Measurements from ENCODE around the gene PPIE. TPM values are rescaled to one million over a fixed set of nuclear protein-coding genes. Genes with fewer than 3 reads are reported as not detected.
"Not testable (repeated sequence)": the region's sequence is repeated elsewhere in the genome, so short reads cannot be mapped to it uniquely, and the experiment has no call there.

The PPIE gene
- total and polyA plus RNA-seq, 2 experiments from 2014 or later, result 27.8 to 51.9 TPM

GRCh38 chr1:39782103-39782502 is 43.4 kb downstream of the PPIE start:
- peaks cover 35% of the 10 kb centered on the region for H3K27me3 ChIP-seq (ENCODE audit: insufficient read depth)
- H3K27ac ChIP-seq (ENCODE audit: low read depth), result no peak overlapping the region
- Mint-ChIP-seq H3K27ac (no peak overlapping the region), H3K36me3 (ENCODE audit: low read depth) (no peaks in the 10 kb centered on the region), H3K9me3 (no peaks in the 10 kb centered on the region), H3K4me3 (no peak overlapping the region), H3K27me3 (ENCODE audit: insufficient read depth, low read depth, poor library complexity) (peaks cover 32% of the 10 kb centered on the region), H3K4me1 (peaks cover 4% of the 10 kb centered on the region; the same call in 2 of the 3 replicates)
- H3K36me3 ChIP-seq (ENCODE audit: insufficient read depth), result no peaks in the 10 kb centered on the region
- no peak for DNase-seq (ENCODE audit: low spot score)
- no peak overlapping the region for H2AFZ ChIP-seq
- no peak for TF ChIP-seq ZNF462 (CRISPR knock-in tag; IDR thresholded peaks at IDR 0.05)
- H3K9me2 ChIP-seq (ENCODE audit: insufficient read depth), result no peaks in the 10 kb centered on the region
- H3K4me2 ChIP-seq, result no peak overlapping the region
- H3K4me3 ChIP-seq, result no peak overlapping the region
- no peaks in the 10 kb centered on the region for H3F3A ChIP-seq (replicated peaks; ENCODE audit: low read depth)
- H4K20me1 ChIP-seq (replicated peaks; ENCODE audit: insufficient read depth), result no peaks in the 10 kb centered on the region
- ATAC-seq, result no peak
- H3K79me2 ChIP-seq (replicated peaks; ENCODE audit: insufficient read depth), result no peaks in the 10 kb centered on the region
- H3K4me1 ChIP-seq (ENCODE audit: insufficient read depth), result no peaks in the 10 kb centered on the region

DNA sequence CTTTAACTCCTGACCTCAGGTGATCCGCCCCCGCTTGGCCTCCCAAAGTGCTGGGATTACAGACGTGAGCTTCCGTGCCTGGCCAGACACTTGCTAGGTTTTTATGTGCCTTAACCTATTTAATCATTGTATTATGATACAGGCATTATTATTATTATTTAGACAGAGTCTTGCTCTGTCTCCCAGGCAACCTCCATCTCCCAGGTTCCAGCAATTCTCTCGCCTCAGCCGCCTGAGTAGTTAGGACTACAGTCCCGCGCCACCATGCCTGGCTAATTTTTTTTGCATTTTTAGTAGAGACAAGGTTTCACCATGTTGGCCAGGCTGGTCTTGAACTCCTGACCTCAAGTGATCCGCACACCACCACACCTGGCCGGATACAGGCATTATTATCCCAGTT is 44.0 kb downstream of the PPIE start:
- not testable (repeated sequence) for H3K4me1 ChIP-seq (ENCODE audit: insufficient read depth); H3K4me1 Mint-ChIP-seq; H3K79me2 ChIP-seq (replicated peaks; ENCODE audit: insufficient read depth); H2AFZ ChIP-seq; ATAC-seq; H3K4me3 ChIP-seq; H3F3A ChIP-seq (replicated peaks; ENCODE audit: low read depth); H3K36me3 ChIP-seq (ENCODE audit: insufficient read depth); H3K9me2 ChIP-seq (ENCODE audit: insufficient read depth); H3K27ac Mint-ChIP-seq; DNase-seq (ENCODE audit: low spot score); H3K4me2 ChIP-seq; H4K20me1 ChIP-seq (replicated peaks; ENCODE audit: insufficient read depth); H3K36me3 Mint-ChIP-seq (ENCODE audit: low read depth); H3K4me3 Mint-ChIP-seq; H3K9me3 Mint-ChIP-seq; H3K27ac ChIP-seq (ENCODE audit: low read depth)
- peaks cover 38% of the 10 kb centered on the region for H3K27me3 Mint-ChIP-seq (ENCODE audit: insufficient read depth, low read depth, poor library complexity)
- H3K27me3 ChIP-seq (ENCODE audit: insufficient read depth), result peaks cover 41% of the 10 kb centered on the region

GRCh38 chr1:39786303-39787107 is 47.8 kb downstream of the PPIE start:
- H3K36me3 Mint-ChIP-seq (ENCODE audit: low read depth); H3F3A ChIP-seq (replicated peaks; ENCODE audit: low read depth); H3K4me1 ChIP-seq (ENCODE audit: insufficient read depth); H3K27ac ChIP-seq (ENCODE audit: low read depth); H3K9me3 Mint-ChIP-seq; H3K36me3 ChIP-seq (ENCODE audit: insufficient read depth); H3K4me3 ChIP-seq; ATAC-seq; H3K4me2 ChIP-seq; H4K20me1 ChIP-seq (replicated peaks; ENCODE audit: insufficient read depth); H3K79me2 ChIP-seq (replicated peaks; ENCODE audit: insufficient read depth); H3K9me2 ChIP-seq (ENCODE audit: insufficient read depth); H3K27ac Mint-ChIP-seq; DNase-seq (ENCODE audit: low spot score); H2AFZ ChIP-seq; H3K4me3 Mint-ChIP-seq; H3K4me1 Mint-ChIP-seq: not testable (repeated sequence)
- H3K27me3 ChIP-seq (ENCODE audit: insufficient read depth), result peaks cover 67% of the 10 kb centered on the region
- peaks cover 49% of the 10 kb centered on the region for H3K27me3 Mint-ChIP-seq (ENCODE audit: insufficient read depth, low read depth, poor library complexity)

DNA sequence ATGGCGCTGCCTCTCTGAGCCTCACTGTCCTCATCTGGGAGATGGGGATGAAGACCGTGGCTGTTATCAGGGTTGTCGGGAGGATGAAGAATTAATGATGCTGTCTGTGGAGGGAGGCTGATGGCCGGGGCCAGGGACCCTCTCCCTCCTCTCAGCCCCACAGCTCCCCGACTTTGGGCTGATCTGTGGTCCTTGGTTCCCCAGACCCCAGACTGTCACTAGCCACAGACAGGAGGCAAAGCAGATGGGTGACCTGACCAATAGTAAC is 48.4 kb downstream of the PPIE start:
- not testable (repeated sequence) for H3K4me2 ChIP-seq; H3K27ac ChIP-seq (ENCODE audit: low read depth); H3K4me3 ChIP-seq; H3K4me1 Mint-ChIP-seq; H3K9me2 ChIP-seq (ENCODE audit: insufficient read depth); H3K4me1 ChIP-seq (ENCODE audit: insufficient read depth); ATAC-seq; H4K20me1 ChIP-seq (replicated peaks; ENCODE audit: insufficient read depth); H3K27ac Mint-ChIP-seq; DNase-seq (ENCODE audit: low spot score); H3K36me3 ChIP-seq (ENCODE audit: insufficient read depth); H2AFZ ChIP-seq; H3K9me3 Mint-ChIP-seq; H3K79me2 ChIP-seq (replicated peaks; ENCODE audit: insufficient read depth); H3F3A ChIP-seq (replicated peaks; ENCODE audit: low read depth); H3K36me3 Mint-ChIP-seq (ENCODE audit: low read depth)
- peaks cover 72% of the 10 kb centered on the region for H3K27me3 ChIP-seq (ENCODE audit: insufficient read depth)
- Mint-ChIP-seq H3K27me3 (ENCODE audit: insufficient read depth, low read depth, poor library complexity) (peaks cover 51% of the 10 kb centered on the region), H3K4me3 (peak overlapping the region; percentile 48; the same call in 1 of the 3 replicates)
